Measurements from ENCODE around the gene MYO16. TPM values are rescaled to one million over a fixed set of nuclear protein-coding genes. Genes with fewer than 3 reads are reported as not detected.

The MYO16 gene
- total RNA-seq, 6 experiments from 2014 or later = not detected

DNA sequence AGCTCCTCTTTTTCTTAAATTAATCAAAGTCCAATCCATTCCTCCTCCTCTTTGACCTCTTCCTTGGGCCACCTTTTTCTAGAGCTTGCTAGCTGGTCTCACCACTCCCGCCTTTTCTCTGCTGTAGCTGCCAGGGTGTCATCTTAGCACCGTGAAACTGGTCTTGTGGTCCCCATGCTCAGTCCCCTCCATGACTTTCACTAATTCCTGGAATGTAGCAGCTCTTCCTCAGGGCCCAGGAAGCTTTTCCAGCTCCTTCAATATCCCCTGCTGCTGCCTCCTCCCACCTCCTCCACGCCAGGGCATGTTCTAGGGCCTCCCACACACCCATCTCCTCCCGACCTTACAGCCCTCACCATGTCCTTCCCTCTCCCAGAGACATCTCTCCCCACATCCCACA lies 222.2 kb downstream of the MYO16 start:
- Mint-ChIP-seq H3K27me3 (ENCODE audit: insufficient read depth) (peaks cover 3% of the 10 kb centered on the region), H3K4me1 (ENCODE audit: low read depth) (no peaks in the 10 kb centered on the region), H3K4me3 (no peak overlapping the region), H3K27ac (no peak overlapping the region), H3K9me3 (peaks cover 4% of the 10 kb centered on the region; the same call in 1 of the 2 replicates), H3K36me3 (ENCODE audit: low read depth) (no peaks in the 10 kb centered on the region)
- DNase-seq = no peak
- no peak for TF ChIP-seq CTCF (IDR thresholded peaks at IDR 0.05)

- H3K27me3 Mint-ChIP-seq (ENCODE audit: insufficient read depth) = no peaks in the 10 kb centered on the region; the same call in none of the 2 replicates
- H3K4me1 Mint-ChIP-seq (ENCODE audit: low read depth) = no peaks in the 10 kb centered on the region
- no peak for TF ChIP-seq CTCF (IDR thresholded peaks at IDR 0.05)
- H3K9me3 Mint-ChIP-seq = peaks cover 8% of the 10 kb centered on the region; the same call in 1 of the 2 replicates
- H3K4me3 Mint-ChIP-seq = no peak overlapping the region
- H3K27ac Mint-ChIP-seq = no peak overlapping the region
- no peak for DNase-seq
- H3K36me3 Mint-ChIP-seq (ENCODE audit: low read depth) = no peaks in the 10 kb centered on the region
These were observed 223.6 kb downstream of the MYO16 start for GRCh38 chr13:108853031-108853430.

GRCh38 chr13:108855737-108856387 lies 226.5 kb downstream of the MYO16 start:
- no peaks in the 10 kb centered on the region for H3K36me3 Mint-ChIP-seq (ENCODE audit: low read depth)
- H3K4me3 Mint-ChIP-seq = no peak overlapping the region

GRCh38 chr13:108858676-108859075 lies 229.3 kb downstream of the MYO16 start:
- H3K36me3 Mint-ChIP-seq (ENCODE audit: low read depth) = no peaks in the 10 kb centered on the region
- H3K27me3 Mint-ChIP-seq (ENCODE audit: insufficient read depth) = no peaks in the 10 kb centered on the region; the same call in none of the 2 replicates
- H3K4me3 Mint-ChIP-seq = peak overlapping the region; percentile 56
- peaks cover 4% of the 10 kb centered on the region; the same call in 1 of the 2 replicates for H3K9me3 Mint-ChIP-seq
- no peak for DNase-seq
- peaks cover 26% of the 10 kb centered on the region for H3K4me1 Mint-ChIP-seq (ENCODE audit: low read depth)
- no peak overlapping the region for H3K27ac Mint-ChIP-seq
- no peak for TF ChIP-seq CTCF (IDR thresholded peaks at IDR 0.05)

More at GRCh38 chr13:108855737-108856387, 226.5 kb downstream of the MYO16 start:
- peaks cover 26% of the 10 kb centered on the region for H3K4me1 Mint-ChIP-seq (ENCODE audit: low read depth)
- DNase-seq = no peak
- no peaks in the 10 kb centered on the region; the same call in 1 of the 2 replicates for H3K27me3 Mint-ChIP-seq (ENCODE audit: insufficient read depth)
- no peak overlapping the region for H3K27ac Mint-ChIP-seq
- H3K9me3 Mint-ChIP-seq = peaks cover 4% of the 10 kb centered on the region; the same call in 1 of the 2 replicates
- TF ChIP-seq CTCF (IDR thresholded peaks at IDR 0.05) = no peak

GRCh38 chr13:108859197-108860012 lies 230.0 kb downstream of the MYO16 start:
- no peak for TF ChIP-seq CTCF (IDR thresholded peaks at IDR 0.05)
- DNase-seq = peak; percentile 77
- Mint-ChIP-seq H3K4me3 (peak overlapping the region; percentile 56), H3K9me3 (peaks cover 4% of the 10 kb centered on the region; the same call in 1 of the 2 replicates), H3K27me3 (ENCODE audit: insufficient read depth) (no peaks in the 10 kb centered on the region; the same call in none of the 2 replicates), H3K36me3 (ENCODE audit: low read depth) (no peaks in the 10 kb centered on the region), H3K27ac (peak overlapping the region; percentile 39), H3K4me1 (ENCODE audit: low read depth) (peaks cover 26% of the 10 kb centered on the region)

Measured in HFFc6 (cell line).